ENCODE data around the gene PIM1. TPM values are rescaled to one million over a fixed set of nuclear protein-coding genes. Genes with fewer than 3 reads are reported as not detected.

PIM1 gene
- total and polyA plus RNA-seq, 9 of the 15 experiments (the other 6 are each of a cell fraction or from before 2014, with no cell fraction given) = 19.0 to 789 (median 212) TPM

DNA sequence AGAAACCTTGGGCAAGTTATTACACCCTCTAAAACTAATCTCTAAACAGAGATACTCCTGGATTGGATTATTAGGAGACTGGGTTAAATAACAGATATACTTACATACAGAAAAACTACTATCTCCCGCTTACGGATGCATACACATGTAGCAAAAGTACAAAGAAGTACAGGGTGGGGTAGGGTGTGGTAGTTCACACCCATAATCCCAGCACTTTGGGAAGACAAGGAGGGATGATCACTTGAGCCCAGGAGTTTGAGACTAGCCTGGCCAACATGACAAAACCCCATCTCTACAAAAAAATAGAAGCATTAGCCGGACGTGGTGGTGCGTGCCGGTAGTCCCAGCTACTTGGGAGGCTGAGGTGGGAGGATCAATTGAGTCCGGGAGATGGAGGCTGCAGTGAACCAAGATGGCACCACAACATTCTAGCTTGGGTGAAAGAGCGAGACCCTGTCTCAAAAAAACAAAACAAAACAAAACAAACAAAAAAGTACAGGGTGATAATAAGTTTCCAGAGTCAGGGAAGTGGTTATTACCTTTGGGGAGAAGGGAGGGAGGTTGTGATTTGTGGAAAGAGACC is 8.1 kb downstream of the PIM1 start (continued):
- TF ChIP-seq POLR3G (IDR thresholded peaks at IDR 0.05; ENCODE audit: extremely low read depth, insufficient read length, insufficient replicate concordance) (no peak), ZNF445 (CRISPR knock-in tag; IDR thresholded peaks at IDR 0.05; ENCODE audit: low read depth) (peak; percentile 6; the same call in 1 of the 2 replicates), NBN (IDR thresholded peaks at IDR 0.05; ENCODE audit: low read depth) (no peak), HIVEP1 (CRISPR knock-in tag; IDR thresholded peaks at IDR 0.05) (peak; percentile 3; the same call in 1 of the 2 replicates), CREM (IDR thresholded peaks at IDR 0.05; ENCODE audit: low read depth) (no peak), POLR2A (conservative IDR thresholded peaks at IDR 0.05) (no peak), ZBTB5 (IDR thresholded peaks at IDR 0.05) (no peak), EGR1 (conservative IDR thresholded peaks at IDR 0.05) (no peak), ETS1 (conservative IDR thresholded peaks at IDR 0.05; ENCODE audit: control insufficient read depth, low read depth, low read length) (no peak), ZNF584 (CRISPR knock-in tag; IDR thresholded peaks at IDR 0.05; ENCODE audit: low read depth) (no peak), PATZ1 (CRISPR knock-in tag; IDR thresholded peaks at IDR 0.05; ENCODE audit: borderline replicate concordance) (0 out of 2 replicates have a peak, but pooled peaks have one; percentile 15), ZNF766 (CRISPR knock-in tag; conservative IDR thresholded peaks at IDR 0.05) (0 out of 2 replicates have a peak, but pooled peaks have one; percentile 15), PRPF4 (IDR thresholded peaks at IDR 0.05; ENCODE audit: insufficient read depth, low read depth, low read length, poor library complexity, severe bottlenecking) (no peak), MYNN (IDR thresholded peaks at IDR 0.05) (no peak), MYNN (CRISPR knock-in tag; IDR thresholded peaks at IDR 0.05) (no peak)
- TF ChIP-seq, protein P1, sequence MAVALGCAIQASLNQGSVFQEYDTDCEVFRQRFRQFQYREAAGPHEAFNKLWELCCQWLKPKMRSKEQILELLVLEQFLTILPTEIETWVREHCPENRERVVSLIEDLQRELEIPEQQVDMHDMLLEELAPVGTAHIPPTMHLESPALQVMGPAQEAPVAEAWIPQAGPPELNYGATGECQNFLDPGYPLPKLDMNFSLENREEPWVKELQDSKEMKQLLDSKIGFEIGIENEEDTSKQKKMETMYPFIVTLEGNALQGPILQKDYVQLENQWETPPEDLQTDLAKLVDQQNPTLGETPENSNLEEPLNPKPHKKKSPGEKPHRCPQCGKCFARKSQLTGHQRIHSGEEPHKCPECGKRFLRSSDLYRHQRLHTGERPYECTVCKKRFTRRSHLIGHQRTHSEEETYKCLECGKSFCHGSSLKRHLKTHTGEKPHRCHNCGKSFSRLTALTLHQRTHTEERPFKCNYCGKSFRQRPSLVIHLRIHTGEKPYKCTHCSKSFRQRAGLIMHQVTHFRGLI (CRISPR knock-in tag; IDR thresholded peaks at IDR 0.05) = 0 out of 2 replicates have a peak, but pooled peaks have one; percentile 25
- TF ChIP-seq, protein P2, sequence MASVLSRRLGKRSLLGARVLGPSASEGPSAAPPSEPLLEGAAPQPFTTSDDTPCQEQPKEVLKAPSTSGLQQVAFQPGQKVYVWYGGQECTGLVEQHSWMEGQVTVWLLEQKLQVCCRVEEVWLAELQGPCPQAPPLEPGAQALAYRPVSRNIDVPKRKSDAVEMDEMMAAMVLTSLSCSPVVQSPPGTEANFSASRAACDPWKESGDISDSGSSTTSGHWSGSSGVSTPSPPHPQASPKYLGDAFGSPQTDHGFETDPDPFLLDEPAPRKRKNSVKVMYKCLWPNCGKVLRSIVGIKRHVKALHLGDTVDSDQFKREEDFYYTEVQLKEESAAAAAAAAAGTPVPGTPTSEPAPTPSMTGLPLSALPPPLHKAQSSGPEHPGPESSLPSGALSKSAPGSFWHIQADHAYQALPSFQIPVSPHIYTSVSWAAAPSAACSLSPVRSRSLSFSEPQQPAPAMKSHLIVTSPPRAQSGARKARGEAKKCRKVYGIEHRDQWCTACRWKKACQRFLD (CRISPR knock-in tag; IDR thresholded peaks at IDR 0.05) = no peak
